Activated CD8-positive, alpha-beta memory T cell treated with anti-CD3 and anti-CD28 coated beads, Interleukin-2, amount 50 U/mL, for 24 hours (primary cell): ENCODE data around the gene PRSS21.

ENCODE experiments used
- DNase-seq: peaks from one replicate; pipeline ENCODE4 v3.0.0-alpha.2; 2020; ENCODE audit errors: extremely low read depth

PRSS21 gene

GRCh38 chr16:2816751-2817339 is at the start of gene PRSS21:
Gene PRSS21, plus strand, starts transcription at chr16:2817237. Its CDS starts 32 bp downstream, at chr16:2817269.
- DNase-seq: no peak

- no peak for DNase-seq
Measured at GRCh38 chr16:2767891-2768290, 49.1 kb upstream of the PRSS21 start.

GRCh38 chr16:2768403-2769089 is 48.5 kb upstream of the PRSS21 start:
- no peak for DNase-seq

GRCh38 chr16:2769100-2769529 is 47.9 kb upstream of the PRSS21 start:
- no peak for DNase-seq

- no peak for DNase-seq
Measured at GRCh38 chr16:2769675-2770056, 47.4 kb upstream of the PRSS21 start.

- no peak for DNase-seq
Measured at GRCh38 chr16:2770057-2770951, 46.7 kb upstream of the PRSS21 start.

GRCh38 chr16:2771496-2772402 is 45.3 kb upstream of the PRSS21 start:
- DNase-seq: no peak

GRCh38 chr16:2773188-2773968 is 43.7 kb upstream of the PRSS21 start:
- DNase-seq: no peak

GRCh38 chr16:2774161-2774891 is 42.7 kb upstream of the PRSS21 start:
- DNase-seq: no peak

GRCh38 chr16:2775131-2775716 is 41.8 kb upstream of the PRSS21 start:
- DNase-seq: no peak

- no peak for DNase-seq
Measured at GRCh38 chr16:2775765-2776499, 41.1 kb upstream of the PRSS21 start.

GRCh38 chr16:2776500-2777139 is 40.4 kb upstream of the PRSS21 start:
- DNase-seq: no peak

GRCh38 chr16:2777231-2777902 is 39.7 kb upstream of the PRSS21 start, which contains the start of gene ELOB:
Gene ELOB, minus strand, starts transcription at chr16:2777280. Its CDS starts 41 bp downstream, at chr16:2777239.
- peak; percentile 67 for DNase-seq

- no peak for DNase-seq
Measured at GRCh38 chr16:2777903-2778629, 39.0 kb upstream of the PRSS21 start.

GRCh38 chr16:2778630-2778958 is 38.4 kb upstream of the PRSS21 start:
- DNase-seq: no peak

- DNase-seq: no peak
Measured at GRCh38 chr16:2779151-2779920, 37.7 kb upstream of the PRSS21 start.
